ENCODE data around the gene CRIM1. TPM values are rescaled to one million over a fixed set of nuclear protein-coding genes. Genes with fewer than 3 reads are reported as not detected.

Gene CRIM1
- total RNA-seq, 1 experiment from 2014 or later, result 292 TPM

- Histone ChIP-seq H3K36me3 (ENCODE audit: control insufficient read depth, insufficient read depth, low read length) (no peaks in the 10 kb centered on the region), H3K9me3 (no peaks in the 10 kb centered on the region), H3K4me3 (ENCODE audit: low read depth, low read length) (no peak overlapping the region), H3K27me3 (replicated peaks; ENCODE audit: control insufficient read depth, insufficient read depth, low read length) (no peaks in the 10 kb centered on the region), H3K4me1 (peaks cover 43% of the 10 kb centered on the region)
- intact Hi-C loops (cut with micrococcal nuclease; ENCODE audit: unreplicated experiment), result no loop called here
- POLR2A ChIA-PET, result no interaction called here
- Mint-ChIP-seq H3K4me1 (ENCODE audit: low read depth, unreplicated experiment) (peaks cover 55% of the 10 kb centered on the region), H3K27me3 (ENCODE audit: insufficient read depth, unreplicated experiment) (no peaks in the 10 kb centered on the region), H3K4me3 (ENCODE audit: unreplicated experiment) (no peak overlapping the region), H3K36me3 (ENCODE audit: insufficient read depth, unreplicated experiment) (no peaks in the 10 kb centered on the region), H3K9me3 (ENCODE audit: unreplicated experiment) (no peaks in the 10 kb centered on the region), H3K27ac (ENCODE audit: unreplicated experiment) (peak overlapping the region; percentile 23)
- TF ChIP-seq CTCF (IDR thresholded peaks at IDR 0.05; ENCODE audit: insufficient read depth in 1 of 2, low read depth in 1 of 2, low read length in 1 of 2, severe bottlenecking in 1 of 2, unreplicated experiment in 1 of 2), result no peak
- no peak for DNase-seq
- CTCF ChIA-PET, result no interaction called here
- no TSS peak for BruUV-seq (replicated peaks)
Observed at GRCh38 chr2:36441816-36442215, 86.2 kb downstream of the CRIM1 start.

- TSS peak; percentile 6 for BruUV-seq (replicated peaks)
- ChIA-PET CTCF (no interaction called here), POLR2A (no interaction called here)
- Histone ChIP-seq H3K27me3 (replicated peaks; ENCODE audit: control insufficient read depth, insufficient read depth, low read length) (no peaks in the 10 kb centered on the region), H3K36me3 (ENCODE audit: control insufficient read depth, insufficient read depth, low read length) (no peaks in the 10 kb centered on the region), H3K9me3 (no peaks in the 10 kb centered on the region), H3K4me3 (ENCODE audit: low read depth, low read length) (no peak overlapping the region), H3K4me1 (peaks cover 57% of the 10 kb centered on the region)
- no peaks in the 10 kb centered on the region for H3K36me3 Mint-ChIP-seq (ENCODE audit: insufficient read depth, unreplicated experiment)
- H3K4me3 Mint-ChIP-seq (ENCODE audit: unreplicated experiment), result no peak overlapping the region
- H3K27me3 Mint-ChIP-seq (ENCODE audit: insufficient read depth, unreplicated experiment), result no peaks in the 10 kb centered on the region
- intact Hi-C loops (cut with micrococcal nuclease; ENCODE audit: unreplicated experiment), result no loop called here
- no peaks in the 10 kb centered on the region for H3K9me3 Mint-ChIP-seq (ENCODE audit: unreplicated experiment)
- no peak for DNase-seq
- H3K4me1 Mint-ChIP-seq (ENCODE audit: low read depth, unreplicated experiment), result peaks cover 51% of the 10 kb centered on the region
- no peak for TF ChIP-seq CTCF (IDR thresholded peaks at IDR 0.05; ENCODE audit: insufficient read depth in 1 of 2, low read depth in 1 of 2, low read length in 1 of 2, severe bottlenecking in 1 of 2, unreplicated experiment in 1 of 2)
- H3K27ac Mint-ChIP-seq (ENCODE audit: unreplicated experiment), result no peak overlapping the region
Observed at GRCh38 chr2:36444216-36444936, 88.8 kb downstream of the CRIM1 start.

- Mint-ChIP-seq H3K27ac (ENCODE audit: unreplicated experiment) (no peak overlapping the region), H3K36me3 (ENCODE audit: insufficient read depth, unreplicated experiment) (no peaks in the 10 kb centered on the region), H3K9me3 (ENCODE audit: unreplicated experiment) (no peaks in the 10 kb centered on the region), H3K4me1 (ENCODE audit: low read depth, unreplicated experiment) (peaks cover 54% of the 10 kb centered on the region), H3K27me3 (ENCODE audit: insufficient read depth, unreplicated experiment) (no peaks in the 10 kb centered on the region), H3K4me3 (ENCODE audit: unreplicated experiment) (no peak overlapping the region)
- DNase-seq, result no peak
- H3K4me3 ChIP-seq (ENCODE audit: low read depth, low read length), result no peak overlapping the region
- no peaks in the 10 kb centered on the region for H3K36me3 ChIP-seq (ENCODE audit: control insufficient read depth, insufficient read depth, low read length)
- no TSS peak for BruUV-seq (replicated peaks)
- H3K27me3 ChIP-seq (replicated peaks; ENCODE audit: control insufficient read depth, insufficient read depth, low read length), result no peaks in the 10 kb centered on the region
- H3K9me3 ChIP-seq, result no peaks in the 10 kb centered on the region
- intact Hi-C loops (cut with micrococcal nuclease; ENCODE audit: unreplicated experiment), result no loop called here
- ChIA-PET POLR2A (no interaction called here), CTCF (no interaction called here)
- no peak for TF ChIP-seq CTCF (IDR thresholded peaks at IDR 0.05; ENCODE audit: insufficient read depth in 1 of 2, low read depth in 1 of 2, low read length in 1 of 2, severe bottlenecking in 1 of 2, unreplicated experiment in 1 of 2)
- peaks cover 66% of the 10 kb centered on the region for H3K4me1 ChIP-seq
Observed at GRCh38 chr2:36445185-36445866, 89.7 kb downstream of the CRIM1 start.

Measured in Caco-2 (cell line).